ENCODE data around the gene BEAN1. TPM values are rescaled to one million over a fixed set of nuclear protein-coding genes. Genes with fewer than 3 reads are reported as not detected.
A peak's percentile ranks its signal among the peaks of the same experiment; 100 is the strongest.

Gene BEAN1
- total RNA-seq, 1 donor = under 0.01 TPM

DNA sequence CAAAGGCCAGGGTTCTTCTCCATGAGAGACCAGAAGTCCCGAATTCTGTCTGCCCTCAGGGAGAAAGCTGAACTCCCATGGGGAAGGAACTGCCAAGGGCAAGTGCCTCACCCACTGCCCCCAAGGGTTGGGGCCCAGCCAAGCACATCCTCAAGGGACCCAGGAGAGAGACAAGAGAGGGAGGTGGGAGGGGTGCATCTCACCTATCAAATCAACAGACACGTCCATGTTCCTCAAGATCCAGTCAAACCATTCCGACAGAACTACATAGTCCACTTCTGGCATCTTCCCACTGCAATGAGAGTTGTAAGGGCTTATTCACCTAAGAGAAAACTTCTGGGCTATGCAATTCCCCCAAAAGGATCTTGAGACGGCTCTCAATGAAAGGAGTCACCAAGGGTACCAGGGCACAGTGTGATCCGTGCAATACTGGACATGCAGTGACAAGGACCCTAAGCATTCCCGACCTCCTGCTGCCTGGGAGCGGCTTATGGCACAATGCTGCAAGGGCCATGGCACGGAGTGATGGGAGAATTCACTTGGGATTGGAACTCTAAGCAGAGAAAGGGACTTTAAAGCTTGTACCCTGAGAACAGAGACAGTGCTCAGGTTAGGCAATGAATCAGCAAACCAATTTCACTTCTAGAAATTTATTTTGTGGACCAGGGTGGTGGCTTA is 90.6 kb downstream of the BEAN1 start:
- DNase-seq (ENCODE audit: low read depth) = no peak
- TF ChIP-seq, protein P1, sequence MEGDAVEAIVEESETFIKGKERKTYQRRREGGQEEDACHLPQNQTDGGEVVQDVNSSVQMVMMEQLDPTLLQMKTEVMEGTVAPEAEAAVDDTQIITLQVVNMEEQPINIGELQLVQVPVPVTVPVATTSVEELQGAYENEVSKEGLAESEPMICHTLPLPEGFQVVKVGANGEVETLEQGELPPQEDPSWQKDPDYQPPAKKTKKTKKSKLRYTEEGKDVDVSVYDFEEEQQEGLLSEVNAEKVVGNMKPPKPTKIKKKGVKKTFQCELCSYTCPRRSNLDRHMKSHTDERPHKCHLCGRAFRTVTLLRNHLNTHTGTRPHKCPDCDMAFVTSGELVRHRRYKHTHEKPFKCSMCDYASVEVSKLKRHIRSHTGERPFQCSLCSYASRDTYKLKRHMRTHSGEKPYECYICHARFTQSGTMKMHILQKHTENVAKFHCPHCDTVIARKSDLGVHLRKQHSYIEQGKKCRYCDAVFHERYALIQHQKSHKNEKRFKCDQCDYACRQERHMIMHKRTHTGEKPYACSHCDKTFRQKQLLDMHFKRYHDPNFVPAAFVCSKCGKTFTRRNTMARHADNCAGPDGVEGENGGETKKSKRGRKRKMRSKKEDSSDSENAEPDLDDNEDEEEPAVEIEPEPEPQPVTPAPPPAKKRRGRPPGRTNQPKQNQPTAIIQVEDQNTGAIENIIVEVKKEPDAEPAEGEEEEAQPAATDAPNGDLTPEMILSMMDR (IDR thresholded peaks at IDR 0.05; ENCODE audit: insufficient read depth, low read depth, low read length) = no peak
- no peak overlapping the region for H3K4me3 ChIP-seq (ENCODE audit: low read depth, low read length)

DNA sequence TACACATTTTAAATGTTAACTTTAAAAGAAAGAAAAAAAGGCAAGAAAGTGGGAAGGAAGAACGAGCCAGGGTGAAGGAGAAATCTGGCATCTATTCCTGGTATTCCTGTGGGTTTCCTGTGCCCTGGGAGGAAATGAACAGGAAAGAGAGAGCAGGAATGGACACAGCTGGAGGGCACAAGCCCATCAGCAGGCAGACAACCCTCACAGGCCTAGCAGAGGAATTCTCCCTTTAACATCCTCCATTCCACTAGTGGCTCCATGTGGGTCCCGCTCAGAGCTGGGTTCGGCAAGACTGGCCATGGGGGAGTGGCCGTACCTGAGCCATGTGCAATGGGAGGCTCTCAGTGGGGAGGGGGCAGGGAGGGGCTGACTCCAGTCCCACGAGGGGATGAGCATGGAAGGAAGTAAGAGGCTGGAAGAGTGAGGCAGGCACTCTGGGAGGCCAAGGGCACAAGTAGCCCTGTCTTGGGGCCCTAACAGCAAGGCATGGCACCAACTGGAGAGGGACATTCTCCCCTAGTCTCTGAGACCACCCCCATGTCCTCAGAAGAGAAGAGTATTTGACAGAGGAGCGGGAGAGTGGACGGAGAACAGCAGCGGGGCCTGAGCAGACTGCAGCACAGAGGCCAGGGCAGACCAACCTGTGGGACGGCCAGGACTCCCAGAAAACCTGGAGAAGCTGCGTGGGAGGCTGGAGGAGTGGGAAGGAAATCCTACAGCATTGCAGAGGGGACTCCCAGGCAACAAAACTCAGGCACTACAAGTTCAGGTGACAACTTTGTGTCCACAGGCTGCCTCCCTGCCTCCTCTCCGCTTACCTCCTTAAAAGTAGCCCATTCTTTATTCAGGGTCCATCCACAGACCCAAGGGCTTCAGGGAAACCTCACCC is 92.6 kb downstream of the BEAN1 start:
- TF ChIP-seq, protein P1 (IDR thresholded peaks at IDR 0.05; ENCODE audit: insufficient read depth, low read depth, low read length) = no peak
- no peak for DNase-seq (ENCODE audit: low read depth)
- H3K4me3 ChIP-seq (ENCODE audit: low read depth, low read length) = no peak overlapping the region

DNA sequence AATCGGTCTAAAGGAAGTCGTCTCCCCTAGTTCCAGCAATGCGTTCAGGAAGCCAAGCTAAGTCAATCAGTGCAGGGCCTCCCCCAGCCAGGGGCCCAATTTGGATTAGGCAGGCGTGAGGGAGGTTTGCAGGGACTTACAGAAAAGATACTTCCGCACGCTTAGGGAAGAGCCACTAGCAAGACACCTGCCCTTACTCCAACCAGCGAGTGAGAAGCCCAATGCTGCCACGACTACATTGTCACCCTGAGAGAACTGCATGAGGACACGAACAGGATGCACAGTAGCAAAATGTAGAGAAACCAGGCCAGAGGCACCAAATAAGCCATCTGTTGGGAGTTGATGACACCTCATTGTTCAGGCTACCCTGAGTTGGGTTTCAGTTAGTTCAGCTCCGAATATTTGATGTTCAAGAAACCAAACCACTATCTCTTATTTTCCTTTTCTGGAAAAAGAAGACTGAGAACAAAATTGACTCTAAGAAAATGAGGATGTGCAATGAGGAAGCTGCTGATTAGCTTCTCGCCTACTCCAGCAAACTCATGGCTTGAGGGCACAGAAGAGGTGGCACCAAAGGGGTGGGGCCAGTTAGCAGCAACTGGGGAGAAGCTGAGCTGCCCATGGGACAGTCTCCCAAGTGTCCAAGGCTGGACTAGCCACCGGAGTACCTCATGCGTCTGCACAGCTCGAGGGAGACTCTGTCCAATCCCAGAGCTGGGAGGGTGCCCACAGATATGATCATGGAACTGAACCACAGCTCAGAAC is 93.5 kb downstream of the BEAN1 start:
- H3K4me3 ChIP-seq (ENCODE audit: low read depth, low read length) = no peak overlapping the region
- DNase-seq (ENCODE audit: low read depth) = no peak
- TF ChIP-seq, protein P1 (IDR thresholded peaks at IDR 0.05; ENCODE audit: insufficient read depth, low read depth, low read length) = no peak

DNA sequence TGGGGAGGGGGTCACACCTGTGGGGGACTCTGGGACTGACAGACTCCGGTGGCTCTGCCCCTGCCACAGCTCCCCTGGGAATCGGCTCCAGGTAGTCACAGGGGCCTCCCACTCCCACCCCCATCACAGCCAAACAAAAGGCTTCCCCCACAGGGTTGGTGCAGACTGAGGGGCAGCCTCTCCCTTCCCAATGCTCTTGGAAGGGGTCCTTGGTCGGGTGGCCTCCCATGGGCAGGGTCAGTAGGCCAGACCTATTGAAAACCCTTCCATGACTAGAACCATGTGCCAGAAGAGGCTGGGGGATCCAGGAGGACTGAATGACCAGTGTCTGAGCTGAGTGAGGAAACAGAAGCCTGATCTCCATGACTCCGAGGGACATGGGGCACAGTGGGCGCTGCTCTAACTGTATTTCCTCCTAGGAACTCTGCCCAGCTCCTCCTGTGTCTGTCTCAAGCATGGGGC is 94.2 kb downstream of the BEAN1 start:
- H3K4me3 ChIP-seq (ENCODE audit: low read depth, low read length) = no peak overlapping the region
- TF ChIP-seq, protein P1 (IDR thresholded peaks at IDR 0.05; ENCODE audit: insufficient read depth, low read depth, low read length) = no peak
- DNase-seq (ENCODE audit: low read depth) = no peak

DNA sequence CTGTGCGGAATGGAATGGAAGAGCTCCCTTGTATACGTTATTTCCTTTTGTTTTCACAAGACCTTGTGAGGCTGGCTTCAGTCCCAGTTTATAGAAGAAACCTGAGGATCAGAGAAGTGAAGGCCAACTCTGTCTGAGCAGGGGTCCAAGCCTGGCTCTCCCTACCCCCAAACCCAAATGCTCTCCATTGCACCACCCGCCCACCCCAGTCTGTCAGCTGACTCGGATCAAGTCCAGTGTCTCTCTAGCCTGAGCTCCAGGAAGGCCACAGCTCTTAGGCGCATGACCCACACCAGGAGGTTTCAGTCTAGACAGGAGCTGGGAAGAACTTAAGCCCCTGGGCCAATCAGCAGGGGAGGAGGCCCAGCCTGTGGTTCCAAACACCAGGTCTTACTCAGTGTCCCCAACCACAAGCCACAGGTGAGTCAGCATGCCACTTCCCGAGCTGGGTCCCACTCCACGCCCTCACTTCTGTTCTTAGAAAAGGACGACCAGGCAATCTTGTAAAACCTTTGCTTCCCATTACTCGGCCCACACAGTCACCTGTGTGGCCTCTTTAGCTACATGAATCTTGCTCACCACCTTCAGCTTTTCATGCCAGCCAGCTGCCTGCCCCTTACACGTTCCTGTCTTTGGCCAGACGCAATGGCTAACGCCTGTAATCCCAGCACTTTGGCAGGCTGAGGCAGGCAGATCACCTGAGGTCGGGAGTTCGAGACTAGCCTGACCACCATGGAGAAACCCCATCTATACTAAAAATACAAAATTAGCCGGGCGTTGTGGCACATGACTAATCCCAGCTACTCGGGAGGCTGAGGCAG is 95.1 kb downstream of the BEAN1 start:
- peak; percentile 57 for DNase-seq (ENCODE audit: low read depth)
- H3K4me3 ChIP-seq (ENCODE audit: low read depth, low read length) = no peak overlapping the region
- TF ChIP-seq, protein P1 (IDR thresholded peaks at IDR 0.05; ENCODE audit: insufficient read depth, low read depth, low read length) = no peak

Measured in fibroblast of villous mesenchyme (primary cell).